K562 (cell line): ENCODE data around the gene KRT28. TPM values are rescaled to one million over a fixed set of nuclear protein-coding genes. Genes with fewer than 3 reads are reported as not detected.

Experiments used
- ATAC-seq: fragments of 200-7000 bp; cut with Tn5 transposase; 3 replicates; pipeline ENCODE4 v1.9.1; 2020; ENCODE audit warnings: moderate library complexity
- BruUV-seq: library from RNA; stranded (reverse); fragments of 400-500 nt; replicated peaks from 2 replicates; lab custom pipeline; 2021; lab: Mats Ljungman, UMichigan
- CTCF ChIA-PET: fragments of 300-600 bp; formaldehyde crosslinking; extraction: SDS; loops from one replicate; lab custom pipeline; 2021; ENCODE audit warnings: low intra/inter-chr PET ratio; lab: Yijun Ruan, JAX
- POLR2A ChIA-PET: fragments of 300-600, 350-650 bp; sonication (Branson Sonifier 250); formaldehyde crosslinking; extraction: SDS; loops from one replicate; lab custom pipeline; 2021; ENCODE audit warnings: antibody characterized with exemption, inconsistent platforms; lab: Yijun Ruan, JAX
- DNase-seq, 4 experiments: peaks; one replicate each; pipeline versions ENCODE4 v3.0.0 to v3.0.0-alpha.2; 2011 to 2018; ENCODE audit warnings: low spot score in 3 of 4, mixed read lengths in 3 of 4; ENCODE audit errors: extremely low read depth in 1 of 4
- FAIRE-seq: peaks from 2 replicates; lab custom pipeline; 2011; peaks lifted over from hg19 to GRCh38; lab: Jason Lieb, UNC
- H2AFZ ChIP-seq: 2 replicates; pipeline ENCODE4 v1.6.0; 2011; ENCODE audit warnings: low read depth, low read length, control low read depth, inconsistent platforms
- H3K27ac ChIP-seq: fragments of 200-600 bp; 3 replicates; pipeline ENCODE4 v1.8.0; 2011; ENCODE audit warnings: low read depth, mild to moderate bottlenecking, control low read depth, inconsistent platforms, low read length, moderate library complexity, mixed read lengths; ENCODE audit errors: extremely low read depth
- H3K27me3 ChIP-seq, 2 experiments: fragments of 300-600 bp in 1 of 2; 2 replicates in 1 of 2; 3 replicates in 1 of 2; pipeline versions ENCODE4 v1.6.0 to v1.8.0; 2011; ENCODE audit warnings: inconsistent platforms in 2 of 2, low read length in 2 of 2, mild to moderate bottlenecking in 1 of 2, mixed read lengths in 1 of 2, moderate library complexity in 1 of 2; ENCODE audit not compliant: control insufficient read depth in 2 of 2, insufficient read depth in 2 of 2
- H3K36me3 ChIP-seq: fragments of 300-600 bp; 3 replicates; pipeline ENCODE4 v1.8.0; 2011; ENCODE audit warnings: mild to moderate bottlenecking, low read length, inconsistent platforms; ENCODE audit not compliant: control insufficient read depth, insufficient read depth
- H3K4me1 ChIP-seq, 2 experiments: fragments of 200-600 bp in 1 of 2; replicated peaks in 1 of 2; 2 replicates in 1 of 2; 3 replicates in 1 of 2; pipeline versions ENCODE4 v1.5.1 to v1.8.0; 2011; ENCODE audit warnings: inconsistent platforms in 2 of 2, low read length in 2 of 2, mild to moderate bottlenecking in 1 of 2, mixed read lengths in 1 of 2, moderate library complexity in 1 of 2; ENCODE audit not compliant: control insufficient read depth in 2 of 2, insufficient read depth in 2 of 2
- H3K4me2 ChIP-seq: 2 replicates; pipeline ENCODE4 v1.6.1; 2011; ENCODE audit warnings: low read length, control low read depth, inconsistent platforms, mixed read lengths; ENCODE audit not compliant: insufficient read depth
- H3K4me3 ChIP-seq: fragments of 200-600 bp; sonication (generic), shearing (Covaris generic); 2 replicates; pipeline ENCODE4 v1.5.1; 2016; ENCODE audit warnings: control low read depth, inconsistent platforms
- H3K79me2 ChIP-seq: fragments of 200-600 bp; 3 replicates; pipeline ENCODE4 v1.8.0; 2011; ENCODE audit warnings: low read length, inconsistent platforms; ENCODE audit not compliant: control insufficient read depth, insufficient read depth
- H3K9ac ChIP-seq, 2 experiments: 2 replicates each; pipeline versions ENCODE4 v1.6.0 to v1.6.1; 2011; ENCODE audit warnings: low read depth in 2 of 2, low read length in 2 of 2, control low read depth in 1 of 2, inconsistent platforms in 1 of 2, mild to moderate bottlenecking in 1 of 2, mixed read lengths in 1 of 2; ENCODE audit not compliant: insufficient read depth in 1 of 2
- H3K9me1 ChIP-seq: one replicate; pipeline ENCODE4 v1.6.0; 2011; ENCODE audit warnings: inconsistent platforms, mild to moderate bottlenecking, low read length, moderate library complexity; ENCODE audit not compliant: control insufficient read depth, insufficient read depth
- H3K9me3 ChIP-seq: replicated peaks from 2 replicates; pipeline ENCODE4 v1.5.1; 2011; ENCODE audit warnings: low read depth, low read length, inconsistent platforms; ENCODE audit not compliant: control insufficient read depth, insufficient read depth
- H4K20me1 ChIP-seq: replicated peaks from 2 replicates; pipeline ENCODE4 v1.6.1; 2011; ENCODE audit warnings: low read length, inconsistent platforms, mixed read lengths; ENCODE audit not compliant: control insufficient read depth, insufficient read depth
- GATA2 ChIP-seq: sonication (generic); formaldehyde crosslinking; IDR thresholded peaks from 2 replicates; pipeline ENCODE4 v1.4.0; 2020; ENCODE audit warnings: mild to moderate bottlenecking, missing genetic modification reagents
- JUNB ChIP-seq: fragments of 450-650 bp; formaldehyde crosslinking; conservative IDR thresholded peaks from 2 replicates; pipeline ENCODE4 v1.4.0; 2020; ENCODE audit warnings: mild to moderate bottlenecking
- NRF1 ChIP-seq, 2 experiments: fragments of 450-650 bp; IDR thresholded peaks in 1 of 2; conservative IDR thresholded peaks in 1 of 2; 2 replicates each; pipeline ENCODE4 v1.6.1; 2014; ENCODE audit warnings: mild to moderate bottlenecking in 2 of 2
- TCF3 ChIP-seq: sonication (generic); formaldehyde crosslinking; IDR thresholded peaks from 2 replicates; pipeline ENCODE4 v1.4.0; 2020; ENCODE audit warnings: mild to moderate bottlenecking, missing genetic modification reagents
- TRIM25 ChIP-seq: fragments of 450-650 bp; IDR thresholded peaks from 2 replicates; pipeline ENCODE4 v1.7.0; 2016; ENCODE audit warnings: borderline replicate concordance
- whole genome bisulfite sequencing: fragments of 100-300 bp; shearing (Covaris generic); methylation state at CpG from one replicate; pipeline ENCODE4 v1.1.6; 2016; ENCODE audit warnings: low coverage, mixed read lengths; ENCODE audit not compliant: insufficient coverage; ENCODE audit errors: missing lambda C conversion rate; 5-methylcytosine and 5-hydroxymethylcytosine counted together
- in situ Hi-C: fragments of 300-500 bp; cut with MboI; formaldehyde crosslinking; loops from 4 replicates; pipeline ENCODE4 v1.15.0; 2018; ENCODE audit warnings: inconsistent platforms, mixed read lengths
- intact Hi-C: fragments of 100-400 bp; cut with micrococcal nuclease; formaldehyde crosslinking; loops from 2 replicates; pipeline ENCODE4 v1.14.2; 2022
- polyA plus RNA-seq, 8 experiments: library from polyadenylated mRNA; depleted of rRNA in 4 of 8; stranded (reverse) in 5 of 8; unstranded in 3 of 8; fragments of >200 nt; fragmentation: Nextera tagmentation in 2 of 8; fragmentation: Illumina TruSeq in 1 of 8; extraction: Ambion mirVana in 2 of 8; extraction: Trizol in 1 of 8; gene quantifications; 2 replicates each; pipeline versions ENCODE4 v1.2.1 to v1.2.3, GENCODE V29; 2011 to 2014; ENCODE audit warnings: inconsistent platforms in 1 of 8, missing spikeins in 1 of 8
- total RNA-seq, 7 experiments: library from RNA; depleted of rRNA in 6 of 7; stranded (reverse); fragments of >200 nt in 6 of 7; fragmentation: Illumina TruSeq in 2 of 7; extraction: Trizol in 2 of 7; gene quantifications; 2 replicates each; pipeline versions ENCODE4 v1.2.1 to v1.2.3, GENCODE V29; 2011 to 2021; ENCODE audit warnings: low replicate concordance in 1 of 7

The KRT28 gene
- total and polyA plus RNA-seq, 9 of the 15 experiments (the other 6 are each of a cell fraction or from before 2014, with no cell fraction given): not detected

- in situ Hi-C loops (no loop called here), intact Hi-C loops (no loop called here)
- H3K79me2 ChIP-seq: no peaks in the 10 kb centered on the region
- H4K20me1 ChIP-seq: no peaks in the 10 kb centered on the region
- no peak overlapping the region for H3K9ac ChIP-seq
- no peak for ATAC-seq
- ChIA-PET POLR2A (no interaction called here), CTCF (no interaction called here)
- H3K4me1 ChIP-seq: peaks cover 0 to 4% of the 10 kb centered on the region in 2 experiments; a peak in 1 of 5 replicates
- WGBS: 11% methylated on average over 3 of the region's 3 CpGs
- no peak overlapping the region for H3K4me2 ChIP-seq
- no peaks in the 10 kb centered on the region for H3K9me3 ChIP-seq
- no peak for DNase-seq
- H3K36me3 ChIP-seq: no peaks in the 10 kb centered on the region
- BruUV-seq: no TSS peak
- no peak overlapping the region for H3K27ac ChIP-seq
- TF ChIP-seq NRF1 (conservative IDR thresholded peaks at IDR 0.05 in 1 of 2, IDR thresholded peaks at IDR 0.05 in 1 of 2) (no peak), JUNB (CRISPR knock-in tag) (no peak), TCF3 (CRISPR knock-in tag) (no peak), TRIM25 (no peak), GATA2 (CRISPR knock-in tag) (no peak)
- FAIRE-seq: no peak
- H3K4me3 ChIP-seq: no peak overlapping the region
- no peaks in the 10 kb centered on the region for H3K9me1 ChIP-seq
- H2AFZ ChIP-seq: no peak overlapping the region
- peaks cover 0 to 9% of the 10 kb centered on the region in 2 experiments; a peak in 2 of 5 replicates for H3K27me3 ChIP-seq
Observed at GRCh38 chr17:40777971-40778370, 21.8 kb downstream of the KRT28 start.
